A673 (cell line): ENCODE data around the gene P2RY14. TPM values are rescaled to one million over a fixed set of nuclear protein-coding genes. Genes with fewer than 3 reads are reported as not detected.

Experiments
- BruUV-seq: library from RNA; stranded (reverse); fragments of 400-500 nt; replicated peaks from 2 replicates; lab custom pipeline; 2021; lab: Mats Ljungman, UMichigan
- CTCF ChIA-PET: fragments of 300-600 bp; sonication (Branson Sonifier 250); formaldehyde crosslinking; loops from one replicate; lab custom pipeline; 2022; ENCODE audit warnings: antibody characterized with exemption; lab: Charles Lee
- POLR2A ChIA-PET: fragments of 300-600 bp; sonication (Branson Sonifier 250); formaldehyde crosslinking; loops from one replicate; lab custom pipeline; 2022; ENCODE audit warnings: antibody characterized with exemption; ENCODE audit not compliant: low non-redundant PET; lab: Charles Lee
- DNase-seq: peaks from one replicate; pipeline ENCODE4 v3.0.0-alpha.2; 2015; ENCODE audit warnings: low spot score
- H3K27ac ChIP-seq: fragments of 200-600 bp; sonication (generic); 2 replicates; pipeline ENCODE4 v1.5.1; 2016; ENCODE audit warnings: mixed run types, low read depth, mild to moderate bottlenecking, mixed read lengths, antibody characterized with exemption, low read length; ENCODE audit not compliant: poor library complexity, severe bottlenecking
- H3K27me3 ChIP-seq: fragments of 200-600 bp; sonication (generic); replicated peaks from 2 replicates; pipeline ENCODE4 v1.6.1; 2017; ENCODE audit warnings: mixed run types, low read depth, mild to moderate bottlenecking, mixed read lengths, antibody characterized with exemption, low read length; ENCODE audit not compliant: insufficient read depth, poor library complexity
- H3K36me3 ChIP-seq: fragments of 200-600 bp; sonication (generic); 2 replicates; pipeline ENCODE4 v1.6.1; 2016; ENCODE audit warnings: mixed run types, mild to moderate bottlenecking, mixed read lengths, antibody characterized with exemption, low read length; ENCODE audit not compliant: insufficient read depth, poor library complexity, severe bottlenecking
- H3K4me1 ChIP-seq: fragments of 200-600 bp; sonication (generic); 2 replicates; pipeline ENCODE4 v1.6.1; 2017; ENCODE audit warnings: mixed run types, mild to moderate bottlenecking, mixed read lengths, antibody characterized with exemption, low read length; ENCODE audit not compliant: insufficient read depth, poor library complexity, severe bottlenecking
- H3K4me3 ChIP-seq: fragments of 200-600 bp; sonication (generic); 2 replicates; pipeline ENCODE4 v1.5.1; 2016; ENCODE audit warnings: low read depth, mixed run types, mild to moderate bottlenecking, mixed read lengths, low read length; ENCODE audit not compliant: poor library complexity, severe bottlenecking
- H3K9me3 ChIP-seq: fragments of 200-600 bp; sonication (generic); 2 replicates; pipeline ENCODE4 v1.6.1; 2016; ENCODE audit warnings: mixed run types, low read depth, mild to moderate bottlenecking, mixed read lengths, antibody characterized with exemption, low read length; ENCODE audit not compliant: poor library complexity, severe bottlenecking
- CTCF ChIP-seq: fragments of 300-800, 200-600 bp; sonication (generic); conservative IDR thresholded peaks from 2 replicates; pipeline ENCODE4 v1.5.1; 2017; ENCODE audit warnings: low read depth, mild to moderate bottlenecking, antibody characterized with exemption, low read length, moderate library complexity, mixed read lengths
- EZH2 ChIP-seq: fragments of 200-600 bp; sonication (generic); IDR thresholded peaks from 2 replicates; pipeline ENCODE4 v1.6.1; 2017; ENCODE audit warnings: borderline replicate concordance, low read depth, mild to moderate bottlenecking, mixed read lengths, antibody characterized with exemption, low read length; ENCODE audit not compliant: poor library complexity, severe bottlenecking
- intact Hi-C: fragments of 100-400 bp; cut with micrococcal nuclease; formaldehyde crosslinking; loops from one replicate; pipeline ENCODE4 v1.10.0; 2022; ENCODE audit not compliant: unreplicated experiment
- total RNA-seq: library from RNA; stranded (reverse); gene quantifications from 2 replicates; pipeline ENCODE4 v1.2.3, GENCODE V29; 2021

Gene P2RY14
- total RNA-seq, 1 experiment from 2014 or later: not detected

GRCh38 chr3:151200586-151200985 lies 77.8 kb downstream of the P2RY14 start:
- Histone ChIP-seq H3K4me3 (no peak overlapping the region), H3K27ac (no peak overlapping the region), H3K9me3 (no peaks in the 10 kb centered on the region), H3K36me3 (no peaks in the 10 kb centered on the region), H3K27me3 (no peaks in the 10 kb centered on the region), H3K4me1 (no peaks in the 10 kb centered on the region)
- CTCF ChIA-PET: no interaction called here
- DNase-seq: no peak
- intact Hi-C loops: no loop called here
- TF ChIP-seq CTCF (no peak), EZH2 (no peak)
- BruUV-seq: no TSS peak
- POLR2A ChIA-PET: no interaction called here

GRCh38 chr3:151199554-151200438 lies 78.5 kb downstream of the P2RY14 start:
- no peaks in the 10 kb centered on the region for H3K36me3 ChIP-seq
- ChIA-PET POLR2A (no interaction called here), CTCF (no interaction called here)
- no peaks in the 10 kb centered on the region for H3K27me3 ChIP-seq
- H3K4me1 ChIP-seq: no peaks in the 10 kb centered on the region
- DNase-seq: no peak
- no peak for TF ChIP-seq CTCF
- no peak for TF ChIP-seq EZH2
- intact Hi-C loops: no loop called here
- H3K9me3 ChIP-seq: no peaks in the 10 kb centered on the region
- H3K27ac ChIP-seq: no peak overlapping the region
- no TSS peak for BruUV-seq
- no peak overlapping the region for H3K4me3 ChIP-seq

GRCh38 chr3:151198849-151199248 lies 79.5 kb downstream of the P2RY14 start:
- no TSS peak for BruUV-seq
- CTCF ChIA-PET: no interaction called here
- no peaks in the 10 kb centered on the region for H3K4me1 ChIP-seq
- H3K4me3 ChIP-seq: no peak overlapping the region
- TF ChIP-seq EZH2: no peak
- no peak for TF ChIP-seq CTCF
- intact Hi-C loops: no loop called here
- H3K9me3 ChIP-seq: no peaks in the 10 kb centered on the region
- no peaks in the 10 kb centered on the region for H3K27me3 ChIP-seq
- no peak for DNase-seq
- no peak overlapping the region for H3K27ac ChIP-seq
- POLR2A ChIA-PET: no interaction called here
- no peaks in the 10 kb centered on the region for H3K36me3 ChIP-seq
